GM06990 (cell line): ENCODE measurements around the gene GFAP.

Experiments used
- DNase-seq: peaks from one replicate; pipeline ENCODE4 v3.0.0-alpha.2; 2011; ENCODE audit not compliant: insufficient read length; ENCODE audit errors: extremely low read depth
- H3K27me3 ChIP-seq: replicated peaks from 2 replicates; pipeline ENCODE4 v1.6.0; 2011; ENCODE audit warnings: low read length; ENCODE audit not compliant: control insufficient read depth, insufficient read depth
- H3K36me3 ChIP-seq: 2 replicates; pipeline ENCODE4 v1.5.1; 2011; ENCODE audit warnings: low read length; ENCODE audit not compliant: control insufficient read depth, insufficient read depth
- H3K4me3 ChIP-seq: replicated peaks from 2 replicates; pipeline ENCODE4 v1.5.1; 2011; ENCODE audit warnings: low read depth, mild to moderate bottlenecking, control low read depth, low read length
- TF ChIP-seq, protein P1 (sequence below): IDR thresholded peaks from 2 replicates; pipeline ENCODE4 v1.5.1; 2011; ENCODE audit warnings: low read length, control low read depth, mild to moderate bottlenecking, inconsistent platforms; ENCODE audit not compliant: insufficient read depth, poor library complexity, severe bottlenecking

The GFAP gene

GRCh38 chr17:44942456-44942855 lies 27.2 kb upstream of the GFAP start:
- no peak for DNase-seq
- Histone ChIP-seq H3K27me3 (no peaks in the 10 kb centered on the region), H3K4me3 (no peak overlapping the region), H3K36me3 (peaks cover 2% of the 10 kb centered on the region; the same call in 1 of the 2 replicates)
- TF ChIP-seq, protein P1, sequence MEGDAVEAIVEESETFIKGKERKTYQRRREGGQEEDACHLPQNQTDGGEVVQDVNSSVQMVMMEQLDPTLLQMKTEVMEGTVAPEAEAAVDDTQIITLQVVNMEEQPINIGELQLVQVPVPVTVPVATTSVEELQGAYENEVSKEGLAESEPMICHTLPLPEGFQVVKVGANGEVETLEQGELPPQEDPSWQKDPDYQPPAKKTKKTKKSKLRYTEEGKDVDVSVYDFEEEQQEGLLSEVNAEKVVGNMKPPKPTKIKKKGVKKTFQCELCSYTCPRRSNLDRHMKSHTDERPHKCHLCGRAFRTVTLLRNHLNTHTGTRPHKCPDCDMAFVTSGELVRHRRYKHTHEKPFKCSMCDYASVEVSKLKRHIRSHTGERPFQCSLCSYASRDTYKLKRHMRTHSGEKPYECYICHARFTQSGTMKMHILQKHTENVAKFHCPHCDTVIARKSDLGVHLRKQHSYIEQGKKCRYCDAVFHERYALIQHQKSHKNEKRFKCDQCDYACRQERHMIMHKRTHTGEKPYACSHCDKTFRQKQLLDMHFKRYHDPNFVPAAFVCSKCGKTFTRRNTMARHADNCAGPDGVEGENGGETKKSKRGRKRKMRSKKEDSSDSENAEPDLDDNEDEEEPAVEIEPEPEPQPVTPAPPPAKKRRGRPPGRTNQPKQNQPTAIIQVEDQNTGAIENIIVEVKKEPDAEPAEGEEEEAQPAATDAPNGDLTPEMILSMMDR, result no peak

- DNase-seq, result no peak
- TF ChIP-seq, protein P1, result no peak
- Histone ChIP-seq H3K27me3 (no peaks in the 10 kb centered on the region), H3K36me3 (peaks cover 2% of the 10 kb centered on the region; the same call in 1 of the 2 replicates), H3K4me3 (no peak overlapping the region)
These were observed 26.5 kb upstream of the GFAP start for GRCh38 chr17:44941712-44942331.

DNA sequence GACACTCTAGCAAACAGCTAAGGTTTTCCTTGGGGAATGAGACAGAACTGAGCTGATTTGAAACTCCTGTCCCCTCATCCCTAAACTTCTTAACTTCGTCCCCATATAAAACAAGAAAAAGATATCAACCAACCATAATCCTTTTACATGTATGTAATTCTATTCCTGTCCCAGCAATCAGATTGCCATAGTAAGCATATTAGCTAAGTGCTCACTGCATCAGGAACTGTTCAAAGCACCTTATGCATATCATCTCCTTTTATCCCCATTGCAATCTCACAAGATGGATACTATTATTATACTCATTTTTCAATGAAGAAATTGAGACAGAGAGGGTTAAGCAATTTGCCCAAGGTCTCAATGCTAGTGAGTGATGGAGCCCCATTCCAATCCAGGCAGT lies 25.5 kb upstream of the GFAP start:
- TF ChIP-seq, protein P1, result no peak
- Histone ChIP-seq H3K4me3 (no peak overlapping the region), H3K36me3 (peaks cover 2% of the 10 kb centered on the region; the same call in 1 of the 2 replicates), H3K27me3 (no peaks in the 10 kb centered on the region)
- no peak for DNase-seq

DNA sequence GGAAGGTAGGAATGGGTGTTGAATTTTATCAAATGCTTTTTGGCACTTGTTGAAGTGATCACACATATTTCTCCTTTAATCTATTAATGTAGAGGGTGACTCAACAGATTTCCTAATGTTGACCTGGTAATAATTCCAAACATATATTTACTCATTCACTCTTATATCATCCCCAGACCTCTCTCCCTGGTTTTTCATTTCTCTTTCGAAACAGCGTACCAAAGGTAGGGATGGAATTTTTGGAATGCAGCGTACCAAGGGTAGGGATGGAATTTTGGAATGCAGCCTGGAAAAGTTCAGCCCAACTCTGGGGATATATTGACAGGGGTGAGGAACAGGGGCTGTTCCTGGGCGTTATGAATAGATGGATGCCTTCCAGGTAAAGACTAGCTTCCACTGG lies 25.0 kb upstream of the GFAP start:
- DNase-seq, result no peak
- no peaks in the 10 kb centered on the region for H3K27me3 ChIP-seq
- H3K36me3 ChIP-seq, result peaks cover 4% of the 10 kb centered on the region

GRCh38 chr17:44935116-44935515 lies 19.8 kb upstream of the GFAP start:
- TF ChIP-seq, protein P1, result no peak
- peaks cover 33% of the 10 kb centered on the region for H3K36me3 ChIP-seq
- no peak for DNase-seq
- H3K4me3 ChIP-seq, result no peak overlapping the region
- H3K27me3 ChIP-seq, result no peaks in the 10 kb centered on the region

More for the DNA sequence above, 25.0 kb upstream of the GFAP start:
- no peak overlapping the region for H3K4me3 ChIP-seq
- TF ChIP-seq, protein P1, result no peak

- H3K36me3 ChIP-seq, result peaks cover 33% of the 10 kb centered on the region
- TF ChIP-seq, protein P1, result no peak
- H3K4me3 ChIP-seq, result no peak overlapping the region
- DNase-seq, result no peak
- H3K27me3 ChIP-seq, result no peaks in the 10 kb centered on the region
These were observed 19.4 kb upstream of the GFAP start for GRCh38 chr17:44934745-44935105.
